ENCODE results near the gene RTN1.

RTN1 gene

DNA sequence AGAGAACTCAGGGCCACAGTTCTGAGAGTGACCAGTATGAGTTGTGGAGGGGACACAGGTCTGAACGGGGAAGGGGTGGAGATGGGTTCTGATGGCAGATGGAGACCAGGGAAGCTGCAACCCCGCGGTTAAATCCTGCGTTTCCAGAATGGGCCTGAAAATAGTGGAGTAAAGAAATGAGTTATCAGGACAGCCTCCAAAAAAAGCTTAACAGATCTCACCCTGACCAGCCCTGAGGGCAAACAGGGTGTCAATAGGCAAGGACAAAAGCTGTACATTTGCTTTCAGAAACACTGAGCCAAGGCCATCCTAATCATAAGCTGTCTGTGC lies 555 bp upstream of the RTN1 start:
- Mint-ChIP-seq H3K9me3 (no peaks in the 10 kb centered on the region), H3K4me1 (ENCODE audit: low read depth) (peaks cover 18% of the 10 kb centered on the region), H3K36me3 (ENCODE audit: low read depth) (peaks cover 6% of the 10 kb centered on the region), H3K27me3 (peaks cover 18% of the 10 kb centered on the region), H3K27ac (peak overlapping the region; percentile 83), H3K4me3 (peak overlapping the region; percentile 98)
- intact Hi-C loops (cut with micrococcal nuclease), result no loop called here

DNA sequence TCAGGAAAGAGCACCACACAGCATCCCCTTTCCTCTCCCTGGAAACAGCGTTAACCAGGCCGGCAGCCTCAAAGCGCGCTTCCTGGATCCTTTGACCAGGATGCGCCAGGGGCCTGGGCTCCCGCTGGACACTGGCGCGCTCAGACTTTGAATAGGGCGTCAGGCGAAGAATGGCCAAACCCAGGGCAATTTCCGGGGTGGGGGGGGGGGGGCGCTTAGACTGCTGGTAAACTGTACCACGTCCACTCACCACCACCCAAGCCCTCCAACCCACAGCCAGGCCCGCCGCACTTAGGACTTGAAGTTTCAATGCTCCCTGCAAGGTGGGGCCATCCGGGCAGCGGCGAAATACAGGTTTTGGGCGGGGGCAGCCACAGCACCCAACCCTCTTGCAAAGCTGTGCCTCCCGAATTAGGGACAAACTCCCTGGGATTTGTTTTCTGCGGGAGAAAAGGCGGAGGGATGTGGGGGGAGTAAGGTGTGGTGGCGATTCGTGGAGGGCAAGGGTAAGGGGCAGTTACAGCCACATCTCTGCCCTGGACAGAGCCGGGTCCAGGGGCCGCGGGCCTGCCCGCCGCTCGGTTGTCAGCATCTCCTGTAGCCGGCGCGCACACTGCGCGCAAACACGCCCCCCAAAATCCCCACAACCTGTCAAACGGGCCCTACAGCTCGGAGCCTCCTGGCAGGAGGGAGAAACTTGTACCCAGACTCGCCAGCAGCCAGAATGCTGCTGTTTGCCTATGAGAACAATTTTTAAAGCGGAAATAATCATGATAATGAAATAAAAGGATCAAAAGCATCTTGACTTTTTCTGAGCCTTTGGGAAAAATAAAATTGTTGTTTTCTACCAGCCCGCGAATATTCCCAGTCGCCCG lies 958 bp downstream of the RTN1 start:
- Mint-ChIP-seq H3K36me3 (ENCODE audit: low read depth) (peaks cover 6% of the 10 kb centered on the region), H3K27ac (peak overlapping the region; percentile 83), H3K4me1 (ENCODE audit: low read depth) (peaks cover 18% of the 10 kb centered on the region), H3K9me3 (no peaks in the 10 kb centered on the region), H3K4me3 (peak overlapping the region; percentile 98), H3K27me3 (peaks cover 19% of the 10 kb centered on the region)
- intact Hi-C loops (cut with micrococcal nuclease), result no loop called here

DNA sequence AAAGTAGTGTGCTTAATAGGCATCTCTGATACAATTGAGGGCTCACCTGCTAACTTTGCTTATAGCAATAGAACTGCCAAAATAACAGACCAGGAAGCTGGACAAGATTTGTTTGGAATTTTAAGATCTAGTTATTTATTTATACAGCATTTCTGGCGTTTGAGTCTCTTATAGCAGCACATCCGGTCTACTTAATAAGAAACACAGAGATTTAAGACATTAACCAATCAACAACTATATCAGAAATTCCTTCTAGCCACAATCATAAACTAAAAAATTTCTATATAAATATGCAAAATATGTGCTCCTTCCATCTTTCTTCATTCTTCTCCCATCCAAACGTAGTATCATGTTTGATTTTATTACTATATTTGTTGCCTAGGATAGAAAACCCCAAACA lies 2.6 kb downstream of the RTN1 start:
- Mint-ChIP-seq H3K9me3 (no peaks in the 10 kb centered on the region), H3K27me3 (peaks cover 11% of the 10 kb centered on the region), H3K4me3 (no peak overlapping the region), H3K27ac (no peak overlapping the region), H3K36me3 (ENCODE audit: low read depth) (peaks cover 6% of the 10 kb centered on the region), H3K4me1 (ENCODE audit: low read depth) (peaks cover 18% of the 10 kb centered on the region)
- intact Hi-C loops (cut with micrococcal nuclease), result no loop called here

DNA sequence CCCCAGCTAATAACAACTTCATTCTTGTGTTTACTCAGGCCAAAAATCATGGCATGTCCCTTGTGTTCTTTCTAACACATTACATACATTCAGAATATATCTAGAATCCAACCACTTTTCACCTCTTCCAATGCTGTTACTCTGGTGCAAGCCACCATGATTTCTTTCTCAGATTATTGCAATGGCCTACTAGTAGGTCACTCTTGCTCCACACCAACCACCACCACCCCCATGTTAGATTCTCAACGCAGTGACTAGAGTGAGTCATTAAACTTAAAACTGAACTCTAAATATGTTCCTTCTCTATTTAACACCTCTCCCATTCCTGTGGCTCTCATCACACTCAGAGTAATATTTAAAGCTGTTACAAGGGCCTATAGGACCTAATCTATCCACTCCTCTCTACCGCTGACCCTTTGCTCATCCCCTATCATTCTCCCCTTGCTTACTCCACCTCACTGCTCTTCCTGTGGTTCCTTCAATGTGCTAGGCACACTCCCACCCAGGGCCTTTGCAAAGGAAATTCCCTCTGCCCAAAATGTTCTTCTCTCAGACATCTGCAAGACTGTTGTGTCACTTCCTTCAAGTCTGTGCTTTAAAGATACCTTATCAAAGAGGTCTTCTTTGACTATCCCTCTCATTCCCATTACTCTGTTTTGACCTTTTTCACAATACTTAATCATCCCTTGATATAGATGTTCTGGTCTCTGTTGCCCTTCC lies 6.6 kb downstream of the RTN1 start:
- H3K9me3 Mint-ChIP-seq, result peaks cover 21% of the 10 kb centered on the region
- H3K4me3 Mint-ChIP-seq, result no peak overlapping the region
- H3K4me1 Mint-ChIP-seq (ENCODE audit: low read depth), result peaks cover 9% of the 10 kb centered on the region
- no peak overlapping the region for H3K27ac Mint-ChIP-seq
- peaks cover 6% of the 10 kb centered on the region for H3K27me3 Mint-ChIP-seq
- intact Hi-C loops (cut with micrococcal nuclease), result no loop called here
- peaks cover 13% of the 10 kb centered on the region for H3K36me3 Mint-ChIP-seq (ENCODE audit: low read depth)

DNA sequence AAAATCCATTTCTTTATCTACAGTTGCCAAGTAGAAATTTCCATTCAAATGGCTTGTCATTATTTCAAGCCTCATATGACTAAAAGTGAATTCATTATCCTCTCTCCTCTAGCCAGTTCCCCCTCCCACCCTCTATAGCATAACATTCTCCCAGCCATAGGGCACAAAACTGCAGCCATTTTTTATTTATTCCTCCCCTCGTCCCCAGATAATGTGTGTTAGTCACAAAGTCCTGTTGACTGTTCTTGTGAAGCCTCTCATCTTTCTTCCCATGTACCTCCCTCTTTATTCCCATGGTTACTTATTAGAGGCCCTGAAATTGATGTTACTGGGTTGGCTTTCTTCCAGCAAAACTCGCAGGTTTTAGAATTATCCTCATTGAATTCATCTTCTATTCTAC lies 13.2 kb downstream of the RTN1 start:
- H3K9me3 Mint-ChIP-seq, result peaks cover 46% of the 10 kb centered on the region
- H3K27ac Mint-ChIP-seq, result no peak overlapping the region
- no peak overlapping the region for H3K4me3 Mint-ChIP-seq
- peaks cover 34% of the 10 kb centered on the region for H3K4me1 Mint-ChIP-seq (ENCODE audit: low read depth)
- intact Hi-C loops (cut with micrococcal nuclease), result no loop called here
- peaks cover 18% of the 10 kb centered on the region for H3K36me3 Mint-ChIP-seq (ENCODE audit: low read depth)
- H3K27me3 Mint-ChIP-seq, result no peaks in the 10 kb centered on the region

DNA sequence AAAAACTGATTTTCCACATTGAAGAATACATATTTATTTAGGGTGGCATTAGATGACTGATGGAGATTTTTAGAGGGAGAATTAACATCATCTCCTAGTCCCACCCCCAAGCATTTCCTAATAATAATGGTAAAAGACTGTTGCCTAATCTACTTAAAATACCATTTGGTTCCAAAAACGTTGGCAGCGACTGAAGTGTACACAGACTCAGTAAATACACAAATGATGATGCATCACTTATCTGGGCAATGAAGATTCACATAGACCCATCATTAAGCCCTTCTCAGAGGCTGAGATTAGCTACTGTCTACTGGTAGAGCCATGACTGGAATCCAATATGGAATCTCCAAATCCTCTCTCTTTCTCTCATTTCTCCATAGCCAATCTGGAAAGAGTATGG lies 18.2 kb downstream of the RTN1 start:
- Mint-ChIP-seq H3K9me3 (peaks cover 13% of the 10 kb centered on the region), H3K27ac (no peak overlapping the region), H3K27me3 (no peaks in the 10 kb centered on the region), H3K4me1 (ENCODE audit: low read depth) (peaks cover 47% of the 10 kb centered on the region), H3K4me3 (no peak overlapping the region), H3K36me3 (ENCODE audit: low read depth) (peaks cover 5% of the 10 kb centered on the region)
- intact Hi-C loops (cut with micrococcal nuclease), result no loop called here

DNA sequence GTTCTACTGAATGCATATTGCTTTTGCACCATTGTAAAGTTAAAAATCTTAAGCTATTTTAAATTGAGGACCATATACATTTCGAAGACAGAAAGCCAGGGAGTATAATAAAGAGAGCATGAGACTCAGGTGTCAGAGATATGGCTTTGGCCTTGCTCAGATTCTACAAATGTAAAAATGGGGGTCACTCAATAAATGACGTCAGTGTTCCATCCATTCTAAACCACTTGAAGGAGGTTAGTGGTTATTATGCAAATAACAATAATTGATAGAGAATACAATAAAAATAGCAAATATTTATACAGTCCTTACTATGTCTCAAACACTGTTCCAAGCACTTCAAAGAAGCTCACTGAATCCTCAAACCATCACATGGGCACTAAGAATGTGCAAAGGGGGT lies 20.1 kb downstream of the RTN1 start:
- H3K9me3 Mint-ChIP-seq, result no peaks in the 10 kb centered on the region
- no peak overlapping the region for H3K27ac Mint-ChIP-seq
- no peak overlapping the region for H3K4me3 Mint-ChIP-seq
- intact Hi-C loops (cut with micrococcal nuclease), result no loop called here
- H3K4me1 Mint-ChIP-seq (ENCODE audit: low read depth), result peaks cover 46% of the 10 kb centered on the region
- no peaks in the 10 kb centered on the region for H3K36me3 Mint-ChIP-seq (ENCODE audit: low read depth)
- no peaks in the 10 kb centered on the region for H3K27me3 Mint-ChIP-seq

DNA sequence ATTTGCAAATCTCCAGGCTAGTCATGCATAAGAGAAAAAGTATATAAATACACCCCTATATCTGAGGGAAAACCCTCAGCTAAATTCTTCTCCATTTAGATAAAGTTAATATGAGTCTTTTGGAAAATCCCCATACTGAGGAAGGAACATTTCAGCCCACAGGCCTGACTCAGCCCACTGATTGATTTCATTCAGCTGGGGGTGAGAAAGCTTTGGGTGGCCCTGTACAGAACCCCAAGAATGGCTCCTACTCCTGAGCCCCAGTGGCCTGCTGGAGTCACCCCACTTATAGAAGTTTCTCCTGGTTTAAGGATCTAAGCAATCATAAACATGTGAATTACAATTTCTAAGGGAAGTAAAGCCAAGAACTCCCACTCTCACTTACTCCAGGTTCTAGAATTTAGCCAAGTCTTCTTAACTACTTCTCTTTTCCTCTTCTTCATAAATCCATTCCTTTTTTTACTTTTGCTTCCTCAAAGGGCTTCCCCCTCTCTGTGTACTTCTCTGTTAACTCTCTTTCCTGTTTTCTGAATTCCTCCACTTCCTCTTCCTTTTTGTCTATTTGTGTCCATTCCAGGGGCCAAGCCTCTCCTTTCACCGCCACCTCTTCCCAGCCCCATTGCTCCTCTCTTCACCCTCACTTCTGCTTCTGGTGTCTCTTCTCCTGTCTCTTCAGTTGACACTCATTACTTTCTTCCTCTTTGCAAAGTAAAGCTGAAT lies 21.0 kb downstream of the RTN1 start:
- Mint-ChIP-seq H3K9me3 (no peaks in the 10 kb centered on the region), H3K4me1 (ENCODE audit: low read depth) (peaks cover 46% of the 10 kb centered on the region), H3K27me3 (no peaks in the 10 kb centered on the region), H3K4me3 (peak overlapping the region; percentile 5), H3K36me3 (ENCODE audit: low read depth) (no peaks in the 10 kb centered on the region), H3K27ac (peak overlapping the region; percentile 74)
- intact Hi-C loops (cut with micrococcal nuclease), result no loop called here

DNA sequence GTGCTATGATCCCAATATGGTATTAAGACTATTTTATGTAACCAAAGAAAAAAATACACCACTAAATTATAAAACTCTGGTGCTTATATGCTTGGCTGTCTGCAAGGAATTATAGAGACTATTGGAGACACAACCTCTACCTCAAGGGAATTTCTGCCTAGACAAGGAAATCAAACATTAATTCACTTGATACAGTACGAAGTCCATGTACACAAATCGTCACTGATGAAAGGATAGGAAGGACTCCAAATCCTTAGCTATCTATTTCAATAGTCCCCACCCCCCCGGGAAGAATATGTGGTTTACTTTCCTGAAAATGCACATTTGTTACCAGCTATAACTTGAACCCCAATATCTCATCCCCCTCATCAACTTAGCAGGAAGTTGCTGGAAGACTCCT lies 21.9 kb downstream of the RTN1 start:
- Mint-ChIP-seq H3K27me3 (no peaks in the 10 kb centered on the region), H3K36me3 (ENCODE audit: low read depth) (no peaks in the 10 kb centered on the region), H3K4me3 (no peak overlapping the region), H3K4me1 (ENCODE audit: low read depth) (peaks cover 46% of the 10 kb centered on the region), H3K9me3 (no peaks in the 10 kb centered on the region), H3K27ac (peak overlapping the region; percentile 74)
- intact Hi-C loops (cut with micrococcal nuclease), result no loop called here

DNA sequence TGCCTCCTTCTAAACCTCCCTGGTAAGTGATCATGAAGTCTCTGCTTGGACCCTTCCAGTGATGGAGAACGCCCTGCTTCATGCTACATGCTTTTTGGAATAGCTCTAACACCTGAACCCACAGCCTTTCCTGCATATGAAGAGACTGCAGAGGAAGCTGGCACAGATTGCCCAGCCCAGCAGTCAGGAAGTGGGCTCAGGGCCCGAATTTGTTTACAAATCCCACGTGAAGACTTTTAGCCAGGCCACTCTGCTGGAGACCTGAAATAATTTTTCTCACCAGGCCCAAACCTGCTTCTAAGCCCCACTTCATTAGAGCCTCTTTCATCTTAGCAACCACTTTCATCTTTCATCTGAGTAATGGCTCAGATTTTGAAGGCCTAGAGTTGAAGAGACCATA lies 22.9 kb downstream of the RTN1 start:
- intact Hi-C loops (cut with micrococcal nuclease), result no loop called here
- Mint-ChIP-seq H3K4me3 (no peak overlapping the region), H3K36me3 (ENCODE audit: low read depth) (no peaks in the 10 kb centered on the region), H3K27me3 (no peaks in the 10 kb centered on the region), H3K9me3 (no peaks in the 10 kb centered on the region), H3K27ac (peak overlapping the region; percentile 33), H3K4me1 (ENCODE audit: low read depth) (peaks cover 38% of the 10 kb centered on the region)

DNA sequence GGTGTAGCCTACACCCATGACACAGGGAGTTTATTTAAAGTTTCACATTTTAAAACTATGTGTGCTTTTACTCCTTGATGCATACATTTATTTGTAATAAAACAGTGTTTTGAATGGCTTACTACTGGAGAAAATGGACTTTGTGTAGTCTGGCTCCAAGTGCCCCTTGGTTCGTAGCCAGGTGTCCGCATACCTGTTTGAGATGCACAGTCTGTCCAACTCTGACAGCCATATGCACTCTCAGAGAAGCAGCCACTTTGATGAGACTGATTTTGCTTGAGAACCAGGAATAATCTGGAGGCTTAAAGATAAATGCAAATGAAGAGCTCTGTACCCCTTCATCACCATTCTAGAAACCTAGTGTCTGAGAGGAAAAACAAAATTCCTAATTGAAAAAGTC lies 24.0 kb downstream of the RTN1 start:
- Mint-ChIP-seq H3K9me3 (no peaks in the 10 kb centered on the region), H3K4me1 (ENCODE audit: low read depth) (peaks cover 38% of the 10 kb centered on the region), H3K27me3 (no peaks in the 10 kb centered on the region), H3K36me3 (ENCODE audit: low read depth) (no peaks in the 10 kb centered on the region), H3K4me3 (no peak overlapping the region), H3K27ac (no peak overlapping the region)
- intact Hi-C loops (cut with micrococcal nuclease), result no loop called here

DNA sequence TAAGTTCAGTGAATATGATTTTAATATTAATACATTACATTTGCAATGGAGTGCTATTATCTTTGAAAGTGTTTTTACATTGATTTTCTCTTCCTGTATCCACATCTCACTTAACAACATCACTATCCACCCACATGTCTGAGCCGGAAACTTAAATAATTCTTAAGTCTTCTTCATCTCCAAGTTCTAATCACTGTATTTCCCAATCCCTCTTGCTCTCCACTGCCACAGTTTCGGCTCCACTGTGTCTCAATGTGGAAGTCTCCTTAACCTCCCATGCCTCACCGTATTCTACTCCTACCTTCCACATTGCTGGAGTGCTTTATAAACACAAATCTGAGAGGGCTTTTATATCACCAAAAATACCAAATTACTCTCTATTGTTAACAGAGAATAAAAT lies 25.3 kb downstream of the RTN1 start:
- intact Hi-C loops (cut with micrococcal nuclease), result no loop called here
- Mint-ChIP-seq H3K36me3 (ENCODE audit: low read depth) (no peaks in the 10 kb centered on the region), H3K4me3 (no peak overlapping the region), H3K27me3 (no peaks in the 10 kb centered on the region), H3K4me1 (ENCODE audit: low read depth) (peaks cover 40% of the 10 kb centered on the region), H3K9me3 (no peaks in the 10 kb centered on the region), H3K27ac (peak overlapping the region; percentile 2)

DNA sequence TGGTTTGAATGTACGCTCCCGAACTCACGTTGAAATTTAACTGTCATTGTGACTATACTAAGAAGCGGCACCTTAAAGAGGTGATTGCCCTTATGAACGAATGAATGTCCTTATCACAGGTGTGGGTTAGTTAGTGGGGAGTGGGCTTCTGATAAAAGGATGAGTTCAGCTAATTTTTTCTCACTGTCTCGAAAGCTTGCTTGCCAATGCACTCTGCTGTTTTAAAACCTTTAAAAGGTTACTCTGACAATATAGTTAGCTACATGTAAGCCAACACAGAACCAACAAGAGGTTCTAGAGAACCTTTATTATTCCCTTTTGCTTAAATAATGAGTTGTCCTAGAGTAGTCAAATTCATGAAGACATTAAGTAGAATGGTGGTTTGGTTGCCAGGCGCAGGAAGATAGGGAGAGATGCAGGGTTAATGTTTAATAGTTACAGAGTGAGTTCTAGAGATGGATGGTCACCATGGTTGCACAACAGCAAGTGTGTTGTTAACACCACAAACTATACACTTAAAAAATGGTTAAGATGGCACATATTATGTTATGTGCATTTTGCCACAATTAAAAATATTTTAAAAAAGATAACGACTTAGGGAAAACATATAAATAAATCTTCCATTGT lies 26.3 kb downstream of the RTN1 start:
- Mint-ChIP-seq H3K27ac (no peak overlapping the region), H3K4me3 (no peak overlapping the region), H3K27me3 (no peaks in the 10 kb centered on the region), H3K9me3 (no peaks in the 10 kb centered on the region), H3K4me1 (ENCODE audit: low read depth) (peaks cover 35% of the 10 kb centered on the region), H3K36me3 (ENCODE audit: low read depth) (no peaks in the 10 kb centered on the region)
- intact Hi-C loops (cut with micrococcal nuclease), result no loop called here

DNA sequence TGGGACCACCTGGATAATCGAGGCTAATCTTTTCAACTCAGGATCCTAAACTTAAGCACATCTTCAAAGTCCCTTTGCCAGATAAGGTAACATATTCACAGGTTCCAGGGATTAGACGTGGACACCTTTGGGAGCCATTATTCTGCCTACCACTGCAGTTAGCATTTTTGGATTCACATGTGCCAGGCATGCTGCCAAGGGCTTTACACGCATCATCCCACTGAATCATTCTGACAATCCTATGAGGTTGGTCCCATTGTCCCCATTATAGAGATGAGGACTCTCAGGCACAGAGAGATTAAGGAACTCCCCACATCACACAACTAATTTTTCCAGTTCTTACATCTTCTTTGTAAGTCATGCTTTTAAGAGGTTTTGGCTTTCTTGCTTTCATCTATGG lies 34.5 kb downstream of the RTN1 start:
- intact Hi-C loops (cut with micrococcal nuclease), result loop anchor here (10.0 kb wide), 1 partner anchor 49 kb away; no protein-coding TSS in a partner anchor
- H3K4me1 Mint-ChIP-seq (ENCODE audit: low read depth), result peaks cover 30% of the 10 kb centered on the region
- H3K36me3 Mint-ChIP-seq (ENCODE audit: low read depth), result no peaks in the 10 kb centered on the region
- no peaks in the 10 kb centered on the region for H3K9me3 Mint-ChIP-seq
- H3K4me3 Mint-ChIP-seq, result no peak overlapping the region
- H3K27me3 Mint-ChIP-seq, result no peaks in the 10 kb centered on the region
- H3K27ac Mint-ChIP-seq, result peak overlapping the region; percentile 11

Data from dendritic cell treated with granulocyte-macrophage colony-stimulating factor and Interleukin-4, amounts not matched to agents 40 ng/mL and 50 ng/mL, for 4 days (primary cell).